ENCODE data around the gene LRMDA.

LRMDA gene

DNA sequence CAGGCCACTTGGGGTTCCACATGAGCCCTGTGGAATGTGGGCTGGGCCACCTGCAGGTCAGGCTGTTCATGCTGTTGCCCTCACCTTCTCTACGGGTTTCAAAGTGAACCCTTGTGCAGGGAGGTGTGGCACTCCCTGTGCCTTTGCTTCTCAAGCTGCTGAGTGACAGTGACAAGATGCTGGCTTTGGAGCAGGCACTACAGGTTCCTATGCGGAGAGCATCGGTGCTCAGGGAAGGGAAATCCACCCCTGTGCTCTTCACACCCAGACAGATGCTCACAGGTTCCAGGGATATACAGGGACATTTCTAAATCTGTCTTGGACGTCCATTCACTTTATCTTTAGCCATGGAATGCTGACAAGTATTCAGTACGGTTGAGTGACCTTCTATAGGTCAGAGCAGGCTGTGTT lies 1005.0 kb downstream of the LRMDA start:
- DNase-seq (no peak), ATAC-seq (ENCODE audit: insufficient read depth, low read depth) (no peak)
- Histone ChIP-seq H3K4me2 (ENCODE audit: insufficient read depth, low read length) (no peak overlapping the region), H3K79me2 (ENCODE audit: insufficient read depth, low read length) (no peaks in the 10 kb centered on the region), H4K20me1 (ENCODE audit: insufficient read depth, low read length) (no peaks in the 10 kb centered on the region), H2AFZ (ENCODE audit: low read depth, low read length) (no peak overlapping the region), H3K4me1 (ENCODE audit: insufficient read depth, low read length) (no peaks in the 10 kb centered on the region), H3K9ac (ENCODE audit: low read depth, low read length) (no peak overlapping the region), H3K27me3 (ENCODE audit: insufficient read depth, low read length, poor library complexity) (no peaks in the 10 kb centered on the region), H3K27ac (ENCODE audit: low read length) (no peak overlapping the region), H3K4me3 (ENCODE audit: low read depth in 1 of 2, low read length in 2 of 2) (no peak overlapping the region), H3K36me3 (ENCODE audit: insufficient read depth, low read length) (no peaks in the 10 kb centered on the region), H3K9me3 (ENCODE audit: insufficient read depth, low read length, severe bottlenecking) (no peaks in the 10 kb centered on the region)
- TF ChIP-seq, protein P1, sequence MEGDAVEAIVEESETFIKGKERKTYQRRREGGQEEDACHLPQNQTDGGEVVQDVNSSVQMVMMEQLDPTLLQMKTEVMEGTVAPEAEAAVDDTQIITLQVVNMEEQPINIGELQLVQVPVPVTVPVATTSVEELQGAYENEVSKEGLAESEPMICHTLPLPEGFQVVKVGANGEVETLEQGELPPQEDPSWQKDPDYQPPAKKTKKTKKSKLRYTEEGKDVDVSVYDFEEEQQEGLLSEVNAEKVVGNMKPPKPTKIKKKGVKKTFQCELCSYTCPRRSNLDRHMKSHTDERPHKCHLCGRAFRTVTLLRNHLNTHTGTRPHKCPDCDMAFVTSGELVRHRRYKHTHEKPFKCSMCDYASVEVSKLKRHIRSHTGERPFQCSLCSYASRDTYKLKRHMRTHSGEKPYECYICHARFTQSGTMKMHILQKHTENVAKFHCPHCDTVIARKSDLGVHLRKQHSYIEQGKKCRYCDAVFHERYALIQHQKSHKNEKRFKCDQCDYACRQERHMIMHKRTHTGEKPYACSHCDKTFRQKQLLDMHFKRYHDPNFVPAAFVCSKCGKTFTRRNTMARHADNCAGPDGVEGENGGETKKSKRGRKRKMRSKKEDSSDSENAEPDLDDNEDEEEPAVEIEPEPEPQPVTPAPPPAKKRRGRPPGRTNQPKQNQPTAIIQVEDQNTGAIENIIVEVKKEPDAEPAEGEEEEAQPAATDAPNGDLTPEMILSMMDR (IDR thresholded peaks at IDR 0.05; ENCODE audit: borderline replicate concordance, extremely low read depth, low read length, poor library complexity, severe bottlenecking), result no peak
- no peak for TF ChIP-seq EZH2 (IDR thresholded peaks at IDR 0.05; ENCODE audit: borderline replicate concordance, low read depth, low read length, severe bottlenecking)

DNA sequence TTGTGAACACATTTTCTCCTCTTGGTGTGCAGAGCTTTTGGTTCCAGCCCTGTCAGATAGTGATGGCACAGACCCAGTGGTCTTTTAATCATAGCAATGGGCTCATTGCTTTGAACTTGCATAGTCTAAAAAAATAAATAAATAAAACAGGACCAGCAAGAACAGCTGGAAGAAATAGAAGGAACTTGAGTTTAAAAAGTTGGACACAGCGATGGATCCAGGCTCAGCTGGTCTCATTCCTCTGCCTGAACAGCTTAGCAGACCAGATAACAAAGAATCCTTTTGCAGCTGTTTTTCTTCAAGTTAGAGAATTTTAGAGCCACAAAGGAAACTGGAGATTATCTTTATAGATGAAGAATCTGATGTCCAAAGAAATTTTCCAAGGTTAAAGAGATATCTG lies 1005.6 kb downstream of the LRMDA start:
- TF ChIP-seq, protein P1 (IDR thresholded peaks at IDR 0.05; ENCODE audit: borderline replicate concordance, extremely low read depth, low read length, poor library complexity, severe bottlenecking), result no peak
- TF ChIP-seq EZH2 (IDR thresholded peaks at IDR 0.05; ENCODE audit: borderline replicate concordance, low read depth, low read length, severe bottlenecking), result no peak
- H3K27ac ChIP-seq (ENCODE audit: low read length), result no peak overlapping the region
- ATAC-seq (ENCODE audit: insufficient read depth, low read depth) (no peak), DNase-seq (no peak)
- no peaks in the 10 kb centered on the region for H3K4me1 ChIP-seq (ENCODE audit: insufficient read depth, low read length)
- H3K9ac ChIP-seq (ENCODE audit: low read depth, low read length), result no peak overlapping the region
- no peaks in the 10 kb centered on the region for H3K79me2 ChIP-seq (ENCODE audit: insufficient read depth, low read length)
- H3K27me3 ChIP-seq (ENCODE audit: insufficient read depth, low read length, poor library complexity), result no peaks in the 10 kb centered on the region
- no peak overlapping the region for H2AFZ ChIP-seq (ENCODE audit: low read depth, low read length)
- no peaks in the 10 kb centered on the region for H4K20me1 ChIP-seq (ENCODE audit: insufficient read depth, low read length)
- H3K9me3 ChIP-seq (ENCODE audit: insufficient read depth, low read length, severe bottlenecking), result no peaks in the 10 kb centered on the region
- no peak overlapping the region for H3K4me3 ChIP-seq (ENCODE audit: low read depth in 1 of 2, low read length in 2 of 2)
- H3K36me3 ChIP-seq (ENCODE audit: insufficient read depth, low read length), result no peaks in the 10 kb centered on the region
- no peak overlapping the region for H3K4me2 ChIP-seq (ENCODE audit: insufficient read depth, low read length)

DNA sequence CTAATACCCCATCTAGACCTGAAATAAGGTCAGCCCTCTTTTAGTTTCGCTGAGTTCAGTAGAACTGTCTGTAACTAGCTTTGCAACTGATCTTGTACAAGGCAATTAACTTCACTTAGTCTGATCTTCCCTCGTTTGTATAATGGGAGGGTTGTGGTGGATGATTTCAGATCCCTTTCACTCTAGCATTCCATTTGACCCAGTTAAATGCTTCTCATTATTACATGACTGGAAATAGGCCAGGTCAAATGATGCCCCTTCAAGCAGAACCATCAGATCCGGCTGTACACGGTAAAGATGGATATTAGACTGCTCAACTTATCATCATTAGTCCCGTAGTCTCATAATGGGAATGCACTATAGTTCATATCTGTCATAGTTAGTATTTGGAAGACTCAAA lies 1009.0 kb downstream of the LRMDA start:
- Histone ChIP-seq H3K4me2 (ENCODE audit: insufficient read depth, low read length) (no peak overlapping the region), H3K36me3 (ENCODE audit: insufficient read depth, low read length) (no peaks in the 10 kb centered on the region), H4K20me1 (ENCODE audit: insufficient read depth, low read length) (no peaks in the 10 kb centered on the region), H3K4me1 (ENCODE audit: insufficient read depth, low read length) (no peaks in the 10 kb centered on the region), H3K27me3 (ENCODE audit: insufficient read depth, low read length, poor library complexity) (no peaks in the 10 kb centered on the region), H3K9me3 (ENCODE audit: insufficient read depth, low read length, severe bottlenecking) (no peaks in the 10 kb centered on the region), H3K9ac (ENCODE audit: low read depth, low read length) (no peak overlapping the region), H2AFZ (ENCODE audit: low read depth, low read length) (no peak overlapping the region), H3K27ac (ENCODE audit: low read length) (no peak overlapping the region), H3K4me3 (ENCODE audit: low read depth in 1 of 2, low read length in 2 of 2) (no peak overlapping the region), H3K79me2 (ENCODE audit: insufficient read depth, low read length) (no peaks in the 10 kb centered on the region)
- TF ChIP-seq EZH2 (IDR thresholded peaks at IDR 0.05; ENCODE audit: borderline replicate concordance, low read depth, low read length, severe bottlenecking), result no peak
- TF ChIP-seq, protein P1 (IDR thresholded peaks at IDR 0.05; ENCODE audit: borderline replicate concordance, extremely low read depth, low read length, poor library complexity, severe bottlenecking), result no peak
- ATAC-seq (ENCODE audit: insufficient read depth, low read depth), result no peak
- no peak for DNase-seq

DNA sequence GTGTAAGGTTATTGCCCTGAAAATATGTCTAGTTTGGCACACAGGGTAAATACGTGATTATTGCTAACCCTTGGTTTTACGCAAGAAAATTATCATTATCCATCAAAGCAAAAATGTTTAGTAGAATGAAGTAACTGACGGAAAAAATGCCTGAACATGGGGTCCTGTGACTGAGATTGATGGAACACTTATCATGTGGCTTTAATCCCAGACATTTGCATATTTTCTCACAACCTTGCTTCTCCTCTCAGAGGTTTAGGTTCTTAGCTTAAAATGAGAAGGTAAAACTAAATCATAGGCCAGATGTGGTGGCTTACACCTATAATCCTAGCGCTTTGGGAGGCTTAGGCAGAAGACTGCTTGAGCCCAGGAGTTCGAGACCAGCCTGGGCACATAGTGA lies 1010.7 kb downstream of the LRMDA start:
- no peaks in the 10 kb centered on the region for H3K9me3 ChIP-seq (ENCODE audit: insufficient read depth, low read length, severe bottlenecking)

More for the DNA sequence above, 1010.7 kb downstream of the LRMDA start:
- no peak overlapping the region for H3K4me2 ChIP-seq (ENCODE audit: insufficient read depth, low read length)
- H3K9ac ChIP-seq (ENCODE audit: low read depth, low read length), result no peak overlapping the region
- no peaks in the 10 kb centered on the region for H3K79me2 ChIP-seq (ENCODE audit: insufficient read depth, low read length)
- TF ChIP-seq, protein P1 (IDR thresholded peaks at IDR 0.05; ENCODE audit: borderline replicate concordance, extremely low read depth, low read length, poor library complexity, severe bottlenecking), result no peak
- TF ChIP-seq EZH2 (IDR thresholded peaks at IDR 0.05; ENCODE audit: borderline replicate concordance, low read depth, low read length, severe bottlenecking), result no peak
- no peaks in the 10 kb centered on the region for H3K36me3 ChIP-seq (ENCODE audit: insufficient read depth, low read length)
- DNase-seq (no peak), ATAC-seq (ENCODE audit: insufficient read depth, low read depth) (no peak)
- no peak overlapping the region for H3K4me3 ChIP-seq (ENCODE audit: low read depth in 1 of 2, low read length in 2 of 2)
- no peaks in the 10 kb centered on the region for H3K27me3 ChIP-seq (ENCODE audit: insufficient read depth, low read length, poor library complexity)
- no peak overlapping the region for H3K27ac ChIP-seq (ENCODE audit: low read length)
- no peaks in the 10 kb centered on the region for H3K4me1 ChIP-seq (ENCODE audit: insufficient read depth, low read length)
- no peaks in the 10 kb centered on the region for H4K20me1 ChIP-seq (ENCODE audit: insufficient read depth, low read length)
- H2AFZ ChIP-seq (ENCODE audit: low read depth, low read length), result no peak overlapping the region

Data from DND-41 (cell line).